Kidney glomerular epithelial cell (primary cell): ENCODE data around the gene CAND2.
A peak's percentile ranks its signal among the peaks of the same experiment; 100 is the strongest.

Experiments
- DNase-seq: peaks from one replicate; lab custom pipeline; 2025; lab: John Stamatoyannopoulos, UW

CAND2 gene

GRCh38 chr3:12796171-12797123 lies at the start of gene CAND2:
TSS of gene CAND2 (plus strand) at chr3:12796680. CDS start at chr3:12796721, 41 bp downstream.
- no peak for DNase-seq

GRCh38 chr3:12748477-12748876 lies 48.0 kb upstream of the CAND2 start:
- no peak for DNase-seq

- peak; percentile 50 for DNase-seq
Measured at GRCh38 chr3:12750223-12750622, 46.3 kb upstream of the CAND2 start.

- DNase-seq = no peak
Measured at GRCh38 chr3:12750658-12751071, 45.8 kb upstream of the CAND2 start.

GRCh38 chr3:12751571-12751970 lies 44.9 kb upstream of the CAND2 start:
- peak; percentile 26 for DNase-seq

- DNase-seq = no peak
Measured at GRCh38 chr3:12752102-12752501, 44.4 kb upstream of the CAND2 start.

- DNase-seq = no peak
Measured at GRCh38 chr3:12752809-12753208, 43.7 kb upstream of the CAND2 start.

GRCh38 chr3:12753275-12754028 lies 43.0 kb upstream of the CAND2 start:
- DNase-seq = no peak

GRCh38 chr3:12754313-12754712 lies 42.2 kb upstream of the CAND2 start:
- DNase-seq = no peak

- no peak for DNase-seq
Measured at GRCh38 chr3:12755754-12756153, 40.7 kb upstream of the CAND2 start.

GRCh38 chr3:12756175-12756574 lies 40.3 kb upstream of the CAND2 start:
- no peak for DNase-seq

- no peak for DNase-seq
Measured at GRCh38 chr3:12756635-12757034, 39.8 kb upstream of the CAND2 start.

GRCh38 chr3:12758025-12758781 lies 38.3 kb upstream of the CAND2 start:
- DNase-seq = peak; percentile 59

- no peak for DNase-seq
Measured at GRCh38 chr3:12759097-12759679, 37.3 kb upstream of the CAND2 start, which contains the start of gene TMEM40. TSS of gene TMEM40 (minus strand) at chr3:12759259. CDS start at chr3:12749832, 9,427 bp downstream.

GRCh38 chr3:12759693-12760565 lies 36.6 kb upstream of the CAND2 start:
- no peak for DNase-seq

- no peak for DNase-seq
Measured at GRCh38 chr3:12764171-12764776, 32.2 kb upstream of the CAND2 start.

- DNase-seq = no peak
Measured at GRCh38 chr3:12766541-12766940, 29.9 kb upstream of the CAND2 start.

GRCh38 chr3:12768579-12769527 lies 27.6 kb upstream of the CAND2 start:
- DNase-seq = no peak

GRCh38 chr3:12769761-12770160 lies 26.7 kb upstream of the CAND2 start:
- no peak for DNase-seq
